IPS-11a (cell line): ENCODE results near the gene AGPAT3.

Experiments used
- H3K4me3 ChIP-seq: one replicate; pipeline ENCODE4 v1.5.1; 2013; ENCODE audit warnings: low read depth, low read length, control low read depth

The AGPAT3 gene

DNA sequence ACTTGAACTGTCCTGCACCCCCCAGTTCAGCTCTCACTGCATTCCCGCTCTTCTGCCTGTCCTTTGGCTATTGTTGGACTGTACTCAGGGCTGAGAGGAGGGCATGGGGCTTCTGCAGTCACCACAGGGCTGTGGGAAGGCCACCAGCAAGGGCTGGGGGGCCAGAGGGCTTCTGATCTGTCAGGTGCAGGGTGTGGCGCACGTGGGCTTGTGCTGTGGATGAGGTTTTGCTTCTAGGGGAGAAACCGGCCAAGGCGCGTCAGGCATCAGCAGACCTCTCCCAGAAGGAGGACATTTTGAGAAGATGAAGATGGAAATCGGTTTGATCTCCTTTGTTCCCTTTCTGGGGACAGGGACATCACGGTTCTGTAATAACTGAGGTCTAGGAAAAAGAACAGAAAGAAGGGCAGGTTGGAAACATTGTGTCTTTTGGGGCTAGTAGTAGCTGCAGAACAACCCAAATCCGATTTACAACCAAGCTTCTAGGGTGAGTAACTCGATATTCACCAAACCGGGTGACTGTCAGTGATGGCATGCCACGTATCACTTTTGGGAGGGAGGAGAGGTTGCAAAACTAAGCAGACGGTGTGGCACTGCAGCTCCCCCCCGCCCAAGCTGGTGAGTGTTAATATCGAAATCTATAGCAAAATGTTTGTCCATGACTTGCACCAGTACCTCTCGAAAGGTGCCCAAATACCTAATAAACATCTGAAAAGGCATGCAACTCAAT, 40.9 kb downstream of the AGPAT3 start:
- no peak overlapping the region for H3K4me3 ChIP-seq

DNA sequence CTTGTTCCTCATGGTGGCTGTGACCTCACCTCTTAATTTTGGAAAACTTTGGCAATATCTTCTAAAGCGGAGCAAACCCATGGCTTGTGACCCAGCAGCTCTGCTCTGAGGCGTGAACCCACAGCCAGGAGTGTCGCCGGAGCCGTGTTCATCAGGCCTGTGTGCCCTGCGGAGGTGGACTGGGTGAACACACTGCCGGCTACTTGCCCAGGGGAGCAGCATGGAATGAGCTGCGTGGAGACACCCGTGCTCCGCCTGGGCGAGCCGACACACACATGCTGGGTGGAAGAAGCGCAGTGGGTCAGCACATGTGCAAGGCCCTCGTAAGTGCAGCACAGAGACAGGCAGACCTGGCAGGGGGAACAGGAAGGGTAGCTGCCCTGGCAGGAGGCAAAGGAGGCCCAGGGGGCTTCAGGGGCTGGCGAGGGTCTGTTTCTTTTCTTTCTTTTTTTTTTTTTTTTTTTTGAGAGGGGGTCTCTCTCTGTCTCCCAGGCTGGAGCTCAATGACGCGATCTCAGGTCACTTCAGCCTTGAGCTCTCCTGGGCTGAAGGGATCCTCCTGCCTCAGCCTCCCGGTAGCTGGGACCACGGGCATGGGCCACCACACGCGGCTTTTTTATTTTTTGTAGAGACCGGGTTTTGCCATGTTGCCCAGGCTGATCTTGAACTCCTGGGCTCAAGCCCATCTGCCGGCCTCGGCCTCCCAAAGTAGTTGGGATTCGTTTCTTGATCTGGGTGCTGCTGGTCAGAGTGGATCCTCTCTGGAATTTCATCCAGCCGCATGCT, 41.8 kb downstream of the AGPAT3 start:
- no peak overlapping the region for H3K4me3 ChIP-seq

DNA sequence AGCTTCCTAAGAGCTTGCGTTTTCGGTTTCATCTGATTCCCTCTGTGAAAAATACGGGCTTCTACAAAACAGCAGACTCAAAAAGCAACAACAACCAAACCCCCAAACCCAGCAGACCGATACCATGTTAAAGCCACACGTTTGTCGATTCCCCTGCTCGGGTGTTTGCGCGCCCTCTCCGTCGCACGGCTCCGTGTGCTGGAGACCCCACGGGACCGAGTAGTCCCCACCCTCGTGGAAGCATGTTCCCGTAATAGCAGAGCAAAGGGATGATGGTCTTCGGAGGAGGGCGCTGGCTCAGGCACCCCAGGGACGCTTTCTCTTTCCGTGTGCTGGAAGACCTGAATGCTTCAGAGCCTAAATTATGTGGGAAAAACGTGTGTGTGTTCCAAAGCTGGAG, 42.7 kb downstream of the AGPAT3 start:
- H3K4me3 ChIP-seq: no peak overlapping the region

GRCh38 chr21:43908167-43908566, 43.1 kb downstream of the AGPAT3 start:
- no peak overlapping the region for H3K4me3 ChIP-seq

- no peak overlapping the region for H3K4me3 ChIP-seq
Measured at GRCh38 chr21:43909741-43910400, 44.8 kb downstream of the AGPAT3 start.

DNA sequence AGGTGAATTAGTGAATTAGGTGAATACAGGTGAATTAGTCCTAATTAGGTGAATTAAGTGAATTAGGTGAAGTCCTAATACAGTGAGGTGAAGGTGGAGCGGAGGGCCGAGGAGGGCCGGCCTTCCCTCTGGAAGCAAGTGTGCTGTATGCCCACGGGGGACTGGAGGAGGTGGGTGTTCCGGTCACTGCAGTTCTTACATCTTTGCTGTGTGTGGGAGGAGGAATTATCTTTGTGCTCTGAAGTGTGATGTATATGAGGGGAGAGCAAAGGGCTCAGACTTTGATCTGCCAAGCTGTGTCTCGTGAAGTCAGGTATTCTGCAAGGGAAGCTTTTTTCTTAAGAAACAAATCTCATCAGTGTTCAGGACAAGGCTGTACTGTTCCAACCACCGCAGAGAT, 45.4 kb downstream of the AGPAT3 start:
- H3K4me3 ChIP-seq: no peak overlapping the region

DNA sequence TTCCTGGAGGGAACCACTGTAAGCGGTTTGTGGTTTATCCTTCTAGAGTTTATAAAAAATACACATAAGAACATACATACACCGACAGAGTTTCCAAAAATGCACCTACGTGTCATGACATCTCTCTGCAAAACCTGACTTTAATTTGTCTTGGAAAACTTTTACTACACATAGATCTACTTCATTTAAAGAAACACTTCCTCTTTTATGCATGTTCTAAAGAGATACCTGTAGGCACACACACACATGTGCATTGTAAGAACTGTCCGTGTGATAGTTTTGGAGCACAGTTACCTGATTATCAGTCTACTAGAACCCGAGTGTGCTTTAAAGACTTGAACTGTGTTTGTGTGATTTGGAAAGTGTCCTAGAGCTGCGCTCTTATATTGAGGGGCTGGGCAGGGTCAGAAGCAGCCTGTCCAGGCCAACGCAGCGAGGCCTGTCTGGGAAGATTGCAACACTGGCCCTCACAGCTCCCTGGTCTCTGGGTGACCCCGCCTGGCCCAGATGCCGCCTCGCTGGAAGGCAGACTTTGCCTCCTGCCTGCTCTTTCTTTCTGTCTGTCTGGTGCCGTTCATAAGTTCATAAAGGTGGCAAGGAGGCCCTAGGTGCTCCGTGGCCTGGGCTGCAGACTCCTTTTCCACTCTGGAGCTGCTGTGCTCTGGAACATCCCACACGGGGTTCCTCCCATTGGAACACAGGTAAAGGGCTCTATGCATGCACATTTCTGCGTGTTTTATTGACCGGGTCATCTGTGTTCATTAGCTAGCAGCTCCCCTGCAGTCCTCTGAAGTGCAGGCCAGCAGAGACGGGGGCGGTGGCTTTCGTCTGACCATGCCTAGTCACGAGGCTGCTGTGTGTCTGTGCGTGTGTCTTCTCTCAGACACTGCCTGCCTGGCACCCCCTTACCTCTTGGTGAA, 46.3 kb downstream of the AGPAT3 start:
- no peak overlapping the region for H3K4me3 ChIP-seq

DNA sequence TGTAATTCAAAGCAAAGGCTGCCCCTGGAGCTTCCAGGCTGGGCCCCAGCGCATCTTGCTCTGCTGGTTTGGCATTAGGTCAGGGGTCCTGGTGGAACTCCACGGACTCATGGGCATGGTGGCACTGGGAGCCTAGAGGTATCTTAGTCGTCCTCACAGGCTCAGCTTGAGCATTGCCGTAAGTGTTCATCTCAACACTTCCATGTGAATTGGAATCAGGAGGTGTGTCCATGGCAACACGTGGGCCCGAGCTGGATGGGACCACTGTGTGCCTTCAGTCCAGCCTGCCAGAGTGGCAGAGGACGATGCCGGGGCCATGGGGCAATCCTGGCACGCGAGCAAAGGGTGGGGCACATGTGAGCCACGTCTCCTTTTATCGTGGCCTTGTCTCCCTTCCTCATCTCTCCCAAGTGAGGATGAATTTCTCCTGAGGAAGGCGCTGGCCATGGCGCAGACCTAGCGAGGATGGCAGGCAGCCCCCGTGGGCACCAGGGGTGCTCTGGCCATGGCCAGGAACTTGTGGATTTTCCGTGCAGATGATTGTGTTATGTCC, 47.0 kb downstream of the AGPAT3 start:
- H3K4me3 ChIP-seq: no peak overlapping the region

DNA sequence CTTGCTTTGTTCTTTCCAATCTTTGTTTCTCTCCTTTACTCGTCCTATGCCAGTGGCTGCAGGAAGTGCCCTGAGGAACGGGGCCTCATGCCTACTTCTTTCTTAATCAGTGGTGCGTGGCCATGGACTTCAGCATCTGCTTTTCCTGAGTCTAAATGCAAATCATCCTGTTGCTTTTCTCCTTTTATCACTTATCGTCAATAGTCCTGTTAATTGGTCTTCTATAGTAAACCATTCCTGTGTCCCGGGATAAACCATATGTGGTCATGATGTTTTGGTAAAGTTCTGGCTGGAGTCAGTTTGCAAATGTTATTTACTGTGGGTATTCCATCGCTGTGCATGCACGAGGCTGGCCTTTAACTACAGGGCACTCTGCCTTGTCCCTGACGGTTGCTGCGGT, 47.5 kb downstream of the AGPAT3 start:
- H3K4me3 ChIP-seq: no peak overlapping the region

- no peak overlapping the region for H3K4me3 ChIP-seq
Measured at GRCh38 chr21:43912910-43913309, 47.9 kb downstream of the AGPAT3 start.

DNA sequence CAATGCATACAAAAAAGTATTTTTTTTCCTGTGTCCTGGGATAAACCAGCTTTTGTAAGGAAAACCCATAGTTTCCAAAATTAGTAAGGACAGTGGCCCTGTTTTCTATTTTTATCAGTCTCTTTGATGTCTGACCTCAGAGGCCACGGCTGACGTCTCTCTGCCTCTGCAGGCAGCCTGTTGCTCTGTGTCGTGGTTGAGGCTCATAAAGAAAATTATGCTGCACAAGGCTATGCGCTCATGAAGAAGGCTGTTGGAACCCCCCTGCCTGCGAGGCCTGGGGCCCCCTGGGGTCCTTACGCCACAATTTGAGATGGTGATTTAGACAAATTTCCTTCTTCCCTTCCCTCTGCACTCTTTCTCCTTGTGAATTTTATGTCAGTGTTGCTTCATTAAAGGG, 48.9 kb downstream of the AGPAT3 start:
- H3K4me3 ChIP-seq: no peak overlapping the region

DNA sequence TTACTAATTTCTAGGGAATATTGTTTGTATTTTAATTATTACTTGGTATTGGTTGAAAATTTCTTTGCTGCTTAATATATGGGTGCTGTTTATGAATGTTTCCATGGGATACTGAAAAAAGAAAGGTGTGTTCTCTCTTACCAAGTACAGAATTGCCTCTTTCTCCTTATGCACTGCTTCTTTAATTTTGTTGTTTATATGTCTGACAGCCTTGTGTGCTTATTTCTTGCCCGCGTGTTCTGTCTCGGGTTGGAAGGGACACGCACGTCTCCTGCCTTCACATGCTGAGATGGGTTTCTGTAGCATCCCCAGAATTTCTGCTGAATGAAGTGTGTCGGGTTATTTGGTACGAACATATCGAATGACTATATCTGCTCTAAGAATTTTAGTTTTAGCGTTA, 51.1 kb downstream of the AGPAT3 start:
- no peak overlapping the region for H3K4me3 ChIP-seq

DNA sequence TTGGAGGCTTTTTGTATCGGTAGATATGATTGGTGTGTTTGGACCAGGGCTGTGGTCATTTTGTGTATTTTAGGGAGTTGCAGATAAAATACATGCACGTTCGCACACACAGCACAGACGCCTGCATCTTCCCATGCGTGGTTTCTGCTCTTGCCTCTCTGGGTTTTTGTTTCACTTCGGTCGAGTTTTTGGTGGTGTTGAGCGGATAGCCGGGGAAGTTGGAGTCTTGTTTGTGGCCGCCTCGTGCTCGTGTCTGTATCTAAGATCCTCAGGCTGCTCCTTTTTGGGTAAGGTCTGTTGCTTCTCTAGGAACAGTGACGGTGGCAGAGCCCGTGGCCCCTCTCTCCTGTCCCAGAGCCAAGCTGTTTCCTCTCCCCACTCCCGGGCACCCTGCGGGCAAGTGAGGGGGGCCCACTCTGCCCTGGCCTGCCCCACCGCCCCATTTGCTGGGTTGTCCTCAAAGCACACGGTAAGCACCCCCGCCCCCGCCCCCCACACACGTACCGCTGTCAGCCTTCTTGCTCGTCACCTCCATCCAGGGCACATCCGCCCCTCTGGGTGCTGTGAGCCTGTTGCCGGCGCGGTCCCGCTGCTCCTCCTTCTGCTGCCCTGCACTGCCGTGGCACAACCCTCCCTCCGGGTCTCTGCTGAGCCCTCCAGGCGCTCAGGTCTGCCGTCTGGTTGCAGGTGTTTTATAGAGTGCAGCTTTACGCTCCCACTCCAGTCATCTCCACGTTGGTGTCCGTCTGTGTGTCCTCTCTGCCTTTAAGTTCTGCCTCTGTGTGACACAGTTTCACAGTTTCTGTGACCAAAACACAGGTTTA, 51.9 kb downstream of the AGPAT3 start:
- H3K4me3 ChIP-seq: no peak overlapping the region

GRCh38 chr21:43917515-43918384, 52.7 kb downstream of the AGPAT3 start:
- H3K4me3 ChIP-seq: no peak overlapping the region

DNA sequence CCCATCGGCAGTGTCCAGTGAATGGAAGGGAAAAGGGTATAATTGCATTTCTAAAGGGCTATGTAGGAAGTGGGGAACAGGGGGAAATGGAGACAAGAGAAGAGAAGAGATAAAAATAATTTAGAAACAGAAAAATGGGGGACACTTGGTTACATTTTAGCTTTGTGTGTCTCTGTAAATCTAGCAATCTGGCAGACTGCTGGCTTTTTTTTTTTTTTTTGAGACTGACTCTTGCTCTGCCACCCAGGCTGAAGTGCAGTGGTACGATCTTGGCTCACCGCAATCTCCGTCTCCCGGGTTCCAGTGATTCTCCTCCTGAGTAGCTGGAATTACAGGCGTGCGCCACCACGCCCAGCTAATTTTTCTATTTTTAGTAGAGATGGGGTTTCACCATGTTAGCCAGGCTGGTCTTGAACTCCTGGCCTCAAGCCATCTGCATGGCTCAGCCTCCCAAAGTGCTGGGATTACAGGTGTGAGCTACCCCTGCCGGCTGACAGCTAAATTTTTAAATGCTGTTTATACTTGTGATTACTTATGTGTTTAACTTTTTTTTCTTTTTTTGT, 53.4 kb downstream of the AGPAT3 start:
- H3K4me3 ChIP-seq: no peak overlapping the region

DNA sequence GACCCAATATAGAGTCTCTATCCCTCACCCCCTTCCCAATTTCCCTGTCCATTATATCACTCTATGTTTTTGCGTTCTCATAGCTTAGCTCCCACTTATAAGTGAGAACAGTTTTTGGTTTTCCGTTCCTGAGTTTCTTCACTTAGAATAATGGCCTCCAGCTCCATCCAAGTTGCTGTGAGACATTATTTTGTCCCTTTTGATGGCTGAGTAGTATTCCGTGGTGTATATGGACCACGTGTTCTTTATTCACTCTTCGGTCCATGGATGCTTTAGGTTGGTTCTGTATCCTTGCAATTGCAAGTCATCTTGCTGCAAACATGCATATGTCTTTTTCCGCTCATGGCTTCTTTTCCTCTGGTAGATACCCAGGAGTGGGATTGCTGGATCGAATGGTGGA, 54.3 kb downstream of the AGPAT3 start:
- no peak overlapping the region for H3K4me3 ChIP-seq

DNA sequence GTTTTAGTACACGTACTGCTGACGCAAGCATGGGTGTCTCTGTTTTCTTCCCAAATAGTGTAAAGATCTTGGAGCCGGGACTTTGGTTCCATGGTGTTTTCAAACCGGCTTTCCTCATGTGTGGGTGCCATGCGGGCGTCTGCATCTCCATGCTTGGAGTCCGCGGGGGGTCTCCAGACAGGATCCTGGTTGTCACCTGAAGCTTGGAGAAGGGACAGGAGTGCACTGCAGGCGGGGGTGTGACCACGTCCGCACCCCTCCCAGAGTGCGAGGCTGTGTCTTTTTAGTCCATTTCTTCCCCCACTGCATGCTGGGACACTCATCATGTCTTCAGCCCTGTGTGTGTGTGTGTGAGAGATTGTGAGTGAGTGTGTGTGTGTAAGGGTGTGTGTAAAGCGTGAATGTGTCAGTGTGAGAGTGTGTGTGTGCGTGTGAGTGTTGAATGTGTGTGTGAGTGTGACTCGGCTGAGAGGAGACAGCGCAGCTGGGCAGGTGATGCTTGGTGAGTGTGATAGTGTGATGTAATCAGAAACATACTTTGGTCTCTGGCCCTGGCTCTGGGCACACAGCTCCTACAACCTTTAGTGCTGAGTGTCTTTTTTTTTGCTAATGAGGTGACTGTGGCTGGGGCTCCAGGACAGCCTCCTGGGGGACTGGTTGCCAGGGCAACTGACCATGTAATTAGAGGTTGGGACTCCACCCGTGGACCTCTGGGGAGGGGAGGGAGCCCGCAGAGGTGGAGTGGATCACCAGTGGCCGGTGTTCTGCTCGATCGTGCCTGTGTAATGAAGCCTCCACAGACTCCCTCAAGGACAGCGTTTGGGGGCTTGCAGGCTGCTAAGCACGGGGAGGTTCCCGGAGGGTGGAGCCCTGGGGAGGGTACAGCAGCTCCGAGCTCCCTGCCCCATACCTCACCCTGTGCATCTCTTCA, 55.1 kb downstream of the AGPAT3 start:
- H3K4me3 ChIP-seq: no peak overlapping the region
